A549 (cell line): ENCODE measurements around the gene UMAD1.

Source experiments
- CTCF ChIP-seq: fragments of >200 bp; sonication (Bioruptor Twin); formaldehyde crosslinking; IDR thresholded peaks from 3 replicates; pipeline ENCODE4 v1.5.1; 2016
- EP300 ChIP-seq, 2 experiments: fragments of >200 bp; sonication (Bioruptor Twin); formaldehyde crosslinking; IDR thresholded peaks; 2 replicates in 1 of 2; 3 replicates in 1 of 2; pipeline ENCODE4 v1.6.1; 2016 to 2017
- HOXA7 ChIP-seq: fragments of 250-450 bp; sonication (Bioruptor Pico); IDR thresholded peaks from 2 replicates; pipeline ENCODE4 v1.5.0; 2020; ENCODE audit warnings: mild to moderate bottlenecking, moderate library complexity
- MAX ChIP-seq: IDR thresholded peaks from 2 replicates; pipeline ENCODE4 v1.6.1; 2012
- NR3C1 ChIP-seq: fragments of >200 bp; sonication (Bioruptor Twin); formaldehyde crosslinking; IDR thresholded peaks from 3 replicates; pipeline ENCODE4 v1.6.1; 2017
- POLR2A ChIP-seq: IDR thresholded peaks from 2 replicates; pipeline ENCODE4 v1.6.1; 2012; ENCODE audit warnings: mild to moderate bottlenecking, low read length
- RAD21 ChIP-seq, 2 experiments: fragments of >200 bp in 1 of 2; sonication (Bioruptor Twin) in 1 of 2; formaldehyde crosslinking in 1 of 2; IDR thresholded peaks in 1 of 2; conservative IDR thresholded peaks in 1 of 2; 2 replicates in 1 of 2; 3 replicates in 1 of 2; pipeline ENCODE4 v1.6.1; 2012 to 2018; ENCODE audit warnings: inconsistent platforms in 1 of 2
- RCOR1 ChIP-seq: fragments of 150-350 bp; IDR thresholded peaks from 2 replicates; pipeline ENCODE4 v1.6.1; 2014; ENCODE audit warnings: antibody characterized with exemption, low read length, low read depth
- RFX5 ChIP-seq: fragments of 450-650 bp; IDR thresholded peaks from 2 replicates; pipeline ENCODE4 v1.7.1; 2014; ENCODE audit warnings: antibody characterized with exemption, mild to moderate bottlenecking, moderate library complexity
- SMC3 ChIP-seq: fragments of >200 bp; sonication (Bioruptor Twin); formaldehyde crosslinking; IDR thresholded peaks from 3 replicates; pipeline ENCODE4 v1.6.1; 2018; ENCODE audit warnings: inconsistent platforms
- SREBF2 ChIP-seq: fragments of 450-650 bp; IDR thresholded peaks from 2 replicates; pipeline ENCODE4 v1.6.1; 2014; ENCODE audit warnings: mild to moderate bottlenecking, moderate library complexity

- TF ChIP-seq HOXA7 (CRISPR knock-in tag) (no peak), POLR2A (no peak), RCOR1 (no peak), SMC3 (no peak), SREBF2 (no peak), RFX5 (no peak), NR3C1 (no peak), EP300 (IDR thresholded peaks at IDR 0.05) (no peak), CTCF (no peak), RAD21 (conservative IDR thresholded peaks at IDR 0.05 in 1 of 2, IDR thresholded peaks at IDR 0.05 in 1 of 2) (no peak), MAX (no peak)
Observed at GRCh38 chr7:7793249-7793648, 152.7 kb downstream of the UMAD1 start.
